ENCODE data around the gene CMTM5. TPM values are rescaled to one million over a fixed set of nuclear protein-coding genes. Genes with fewer than 3 reads are reported as not detected.
"Not testable (repeated sequence)": the region's sequence is repeated elsewhere in the genome, so short reads cannot be mapped to it uniquely, and the experiment has no call there.

The CMTM5 gene
- total RNA-seq, 4 donors from 2014 or later, result not detected

DNA sequence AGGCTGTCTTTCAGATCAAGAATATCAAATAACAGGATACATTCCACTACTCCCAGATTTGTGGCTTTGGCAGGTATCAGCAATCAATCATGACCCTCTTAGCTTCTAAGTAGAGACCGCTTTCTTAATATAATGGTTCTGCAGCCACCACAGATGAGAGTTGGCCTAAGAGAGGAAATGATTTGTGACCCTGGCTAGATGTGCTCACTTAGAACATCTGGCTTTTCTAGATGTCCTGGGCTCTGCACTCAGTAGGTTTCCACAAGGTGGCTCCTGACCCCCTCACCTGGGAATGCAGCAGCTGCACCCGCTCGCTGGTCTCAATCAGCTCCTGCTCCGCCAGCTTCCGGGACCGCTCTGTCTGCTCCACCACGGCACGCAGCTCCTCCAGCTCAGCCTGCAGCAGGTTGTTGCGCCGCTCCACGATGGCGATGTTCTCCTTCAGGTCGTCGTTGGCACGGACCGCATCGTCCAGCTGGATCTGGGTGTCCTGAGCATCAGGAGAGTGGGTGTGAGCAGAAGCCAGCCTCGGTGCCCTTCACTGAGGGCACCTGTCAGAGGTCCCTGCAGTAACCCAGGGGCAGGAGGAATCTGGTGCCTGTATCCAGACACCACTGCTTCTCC lies 8.9 kb downstream of the CMTM5 start:
- H3K4me1 ChIP-seq, result peaks cover 0 to 2% (median 0%) of the 10 kb centered on the region in 4 donors
- DNase-seq, result no peak
- no peak for TF ChIP-seq POLR2A (IDR thresholded peaks at IDR 0.05)
- TF ChIP-seq, protein P1, sequence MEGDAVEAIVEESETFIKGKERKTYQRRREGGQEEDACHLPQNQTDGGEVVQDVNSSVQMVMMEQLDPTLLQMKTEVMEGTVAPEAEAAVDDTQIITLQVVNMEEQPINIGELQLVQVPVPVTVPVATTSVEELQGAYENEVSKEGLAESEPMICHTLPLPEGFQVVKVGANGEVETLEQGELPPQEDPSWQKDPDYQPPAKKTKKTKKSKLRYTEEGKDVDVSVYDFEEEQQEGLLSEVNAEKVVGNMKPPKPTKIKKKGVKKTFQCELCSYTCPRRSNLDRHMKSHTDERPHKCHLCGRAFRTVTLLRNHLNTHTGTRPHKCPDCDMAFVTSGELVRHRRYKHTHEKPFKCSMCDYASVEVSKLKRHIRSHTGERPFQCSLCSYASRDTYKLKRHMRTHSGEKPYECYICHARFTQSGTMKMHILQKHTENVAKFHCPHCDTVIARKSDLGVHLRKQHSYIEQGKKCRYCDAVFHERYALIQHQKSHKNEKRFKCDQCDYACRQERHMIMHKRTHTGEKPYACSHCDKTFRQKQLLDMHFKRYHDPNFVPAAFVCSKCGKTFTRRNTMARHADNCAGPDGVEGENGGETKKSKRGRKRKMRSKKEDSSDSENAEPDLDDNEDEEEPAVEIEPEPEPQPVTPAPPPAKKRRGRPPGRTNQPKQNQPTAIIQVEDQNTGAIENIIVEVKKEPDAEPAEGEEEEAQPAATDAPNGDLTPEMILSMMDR (IDR thresholded peaks at IDR 0.05), result no peak

DNA sequence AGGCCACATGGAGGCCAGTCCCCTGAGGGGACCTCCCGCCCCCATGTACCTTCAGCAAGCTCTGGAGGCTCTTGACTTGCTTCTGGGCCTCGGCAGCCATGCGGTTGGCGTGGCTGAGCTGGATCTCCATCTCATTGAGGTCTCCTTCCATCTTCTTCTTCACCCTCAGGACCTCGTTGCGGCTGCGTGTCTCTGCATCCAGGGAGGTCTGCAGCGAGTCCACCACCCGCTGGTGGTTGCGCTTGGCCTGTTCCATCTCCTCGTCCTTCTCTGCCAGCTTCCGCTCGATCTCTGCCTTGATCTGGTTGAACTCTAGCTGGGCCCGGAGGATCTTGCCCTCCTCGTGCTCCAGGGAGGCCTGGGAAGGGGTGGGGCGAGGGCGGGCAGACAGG lies 9.4 kb downstream of the CMTM5 start:
- not testable (repeated sequence) for H3K36me3 ChIP-seq, DNase-seq, H3K4me1 ChIP-seq, H3K27ac ChIP-seq, H3K9me3 ChIP-seq, H3K4me3 ChIP-seq, H3K27me3 ChIP-seq

More for the DNA sequence above, 8.9 kb downstream of the CMTM5 start:
- Histone ChIP-seq H3K4me3 (no peak overlapping the region), H3K9me3 (no peaks in the 10 kb centered on the region), H3K27ac (no peak overlapping the region), H3K27me3 (no peaks in the 10 kb centered on the region), H3K36me3 (no peaks in the 10 kb centered on the region)

DNA sequence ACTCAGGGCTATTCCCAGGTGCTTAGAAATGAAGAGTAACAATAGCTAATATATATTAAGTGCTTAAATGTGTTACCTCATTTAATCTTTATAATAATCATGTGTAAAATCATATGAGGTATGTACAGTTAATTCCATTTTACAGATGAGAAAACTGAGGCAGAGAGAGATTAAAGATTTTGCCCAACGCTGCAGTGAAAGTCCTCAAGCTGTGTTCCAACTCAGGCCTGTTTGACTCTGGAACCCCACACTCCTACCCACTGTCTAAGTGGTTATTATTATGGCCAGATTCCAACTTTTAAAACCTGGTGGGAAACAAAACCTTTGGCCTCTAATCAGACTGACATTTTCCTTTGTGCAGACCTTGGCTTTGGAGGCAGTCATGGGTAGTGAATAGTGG lies 10.2 kb downstream of the CMTM5 start:
- H3K27ac ChIP-seq, result no peak overlapping the region
- no peaks in the 10 kb centered on the region for H3K36me3 ChIP-seq
- H3K4me1 ChIP-seq, result no peaks in the 10 kb centered on the region
- H3K4me3 ChIP-seq, result no peak overlapping the region
- no peak for TF ChIP-seq POLR2A (IDR thresholded peaks at IDR 0.05)
- TF ChIP-seq, protein P1 (IDR thresholded peaks at IDR 0.05), result no peak
- no peaks in the 10 kb centered on the region for H3K9me3 ChIP-seq
- no peak for DNase-seq
- no peaks in the 10 kb centered on the region for H3K27me3 ChIP-seq

DNA sequence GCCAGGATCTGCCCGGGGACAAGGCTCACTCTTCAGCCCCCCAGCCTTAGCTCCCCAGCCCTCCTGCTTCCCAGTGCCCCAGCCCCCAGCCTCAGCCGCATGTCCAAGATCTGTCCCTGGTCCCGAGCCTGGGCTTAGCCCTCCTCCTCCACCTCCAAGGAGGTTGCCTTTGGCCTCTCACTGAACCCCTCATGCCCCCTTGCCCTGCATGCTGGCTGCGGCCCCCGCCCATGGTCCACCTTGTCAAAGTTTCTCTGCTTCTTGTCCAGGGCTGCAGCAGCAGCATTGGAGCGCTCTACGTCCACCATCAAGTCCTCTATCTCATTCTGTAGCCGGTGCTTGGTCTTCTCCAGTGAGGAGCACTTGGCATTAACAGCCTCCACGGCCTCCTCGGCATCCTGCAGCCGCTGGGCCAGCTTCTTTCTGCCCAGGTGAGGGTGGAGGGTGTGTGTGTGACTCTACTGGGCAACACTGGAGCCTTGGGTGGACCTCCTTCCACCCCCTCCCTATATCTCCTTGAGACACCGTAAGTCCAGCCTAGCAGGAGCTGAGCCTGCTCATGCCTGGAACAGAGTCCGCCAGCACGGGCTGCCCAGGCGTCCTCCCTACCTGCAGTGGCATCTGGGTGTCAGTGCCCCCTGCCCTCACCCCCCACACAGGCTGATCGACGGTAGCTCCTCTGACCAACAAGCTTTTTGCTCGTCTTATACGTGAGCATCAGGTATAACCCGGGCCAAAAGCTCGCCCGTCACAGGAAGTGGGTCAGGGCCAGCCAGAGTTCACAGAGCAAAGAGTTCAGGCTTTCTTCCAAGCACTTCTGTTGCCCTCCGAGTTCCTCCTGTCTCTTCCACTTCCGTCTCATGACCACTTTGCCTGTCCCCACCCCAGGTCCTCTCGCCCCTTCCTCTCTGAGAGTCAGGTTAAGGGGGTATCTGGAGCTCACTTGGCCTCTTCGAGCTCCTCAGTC lies 11.4 kb downstream of the CMTM5 start:
- Histone ChIP-seq H3K4me3 (no peak overlapping the region), H3K9me3 (no peaks in the 10 kb centered on the region), H3K27me3 (no peaks in the 10 kb centered on the region), H3K27ac (no peak overlapping the region), H3K36me3 (no peaks in the 10 kb centered on the region), H3K4me1 (no peaks in the 10 kb centered on the region)
- TF ChIP-seq, protein P1 (IDR thresholded peaks at IDR 0.05), result no peak
- TF ChIP-seq POLR2A (IDR thresholded peaks at IDR 0.05), result no peak
- no peak for DNase-seq

DNA sequence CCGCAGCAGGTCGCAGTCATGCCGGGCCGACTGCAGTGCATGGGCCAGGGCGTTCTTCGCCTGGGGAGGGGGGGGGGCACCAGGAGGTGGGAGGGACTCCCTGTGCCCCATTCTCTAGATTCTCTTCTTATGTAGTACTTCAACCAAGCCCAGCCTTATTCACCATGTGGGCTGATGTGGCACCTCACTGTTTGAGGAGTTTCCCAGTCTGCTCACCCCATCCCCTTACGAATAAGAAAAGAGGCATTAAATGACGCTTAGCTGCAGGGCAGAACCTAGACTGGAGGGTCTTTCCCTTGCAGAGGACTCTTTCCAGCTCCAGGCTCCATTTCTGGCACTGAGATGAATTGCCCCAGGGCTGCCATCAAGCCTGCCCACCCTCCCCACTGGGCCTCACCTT lies 12.2 kb downstream of the CMTM5 start:
- Histone ChIP-seq H3K9me3 (no peaks in the 10 kb centered on the region), H3K27ac (no peak overlapping the region), H3K27me3 (no peaks in the 10 kb centered on the region), H3K4me3 (no peak overlapping the region), H3K36me3 (no peaks in the 10 kb centered on the region), H3K4me1 (no peaks in the 10 kb centered on the region)
- no peak for DNase-seq
- TF ChIP-seq POLR2A (IDR thresholded peaks at IDR 0.05), result no peak
- TF ChIP-seq, protein P1 (IDR thresholded peaks at IDR 0.05), result no peak

DNA sequence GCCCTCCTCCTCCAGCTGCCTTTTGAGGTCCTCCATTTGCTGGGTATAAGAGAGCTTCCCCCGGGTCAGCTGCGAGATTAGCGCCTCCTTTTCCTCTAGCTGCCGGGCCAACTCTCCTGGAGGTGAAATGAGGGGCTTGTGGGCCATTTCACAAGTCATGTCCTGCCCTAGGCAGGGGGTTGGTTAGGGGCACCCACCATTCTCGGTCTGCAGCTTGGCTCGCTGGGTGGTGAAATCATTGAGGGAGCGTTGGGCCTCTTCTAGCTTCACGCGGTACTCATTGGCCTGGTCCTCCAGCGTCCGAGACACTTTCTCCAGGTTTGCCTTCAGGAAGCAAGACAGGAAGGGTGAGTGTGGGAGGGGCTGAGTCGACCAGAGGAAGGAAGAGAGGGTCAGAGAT lies 12.6 kb downstream of the CMTM5 start:
- H3K27ac ChIP-seq, result no peak overlapping the region
- no peaks in the 10 kb centered on the region for H3K27me3 ChIP-seq
- no peaks in the 10 kb centered on the region for H3K9me3 ChIP-seq
- no peaks in the 10 kb centered on the region for H3K4me1 ChIP-seq
- no peak for DNase-seq
- H3K4me3 ChIP-seq, result no peak overlapping the region
- TF ChIP-seq, protein P1 (IDR thresholded peaks at IDR 0.05), result no peak
- no peak for TF ChIP-seq POLR2A (IDR thresholded peaks at IDR 0.05)
- no peaks in the 10 kb centered on the region for H3K36me3 ChIP-seq

DNA sequence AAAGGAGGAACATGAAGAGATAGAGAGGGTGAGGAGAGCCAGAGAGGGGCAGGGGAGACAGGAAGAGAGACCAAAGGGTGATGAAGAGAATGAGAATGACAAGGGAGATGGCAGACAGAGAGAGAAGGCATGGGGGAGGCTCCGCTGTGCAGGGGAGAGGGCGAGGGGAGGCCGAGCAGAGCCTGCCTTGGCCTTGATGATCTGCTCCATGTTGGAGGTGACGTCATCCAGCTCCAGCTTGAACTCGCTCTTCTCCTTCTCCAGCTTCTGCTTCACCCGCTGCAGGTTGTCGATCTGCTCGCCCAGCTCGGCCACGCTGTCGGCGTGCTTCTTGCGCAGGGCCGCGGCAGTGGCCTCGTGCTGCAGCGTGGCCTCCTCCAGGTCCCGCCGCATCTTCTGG lies 13.0 kb downstream of the CMTM5 start:
- DNase-seq, H3K4me1 ChIP-seq: not testable (repeated sequence)

More for the DNA sequence above, 13.0 kb downstream of the CMTM5 start:
- not testable (repeated sequence) for H3K36me3 ChIP-seq, H3K4me3 ChIP-seq, H3K27me3 ChIP-seq, H3K9me3 ChIP-seq, H3K27ac ChIP-seq
